Body of pancreas (tissue), 4 donors: ENCODE data around the gene BRME1.

ENCODE experiments used
- POLR2A ChIP-seq, 3 donors: fragments of 450-650 bp; IDR thresholded peaks; one replicate each; pipeline ENCODE4 v1.6.1; 2016; ENCODE audit warnings: antibody characterized with exemption in 3 of 3, mild to moderate bottlenecking in 2 of 3
- TF ChIP-seq, protein P1 (sequence below), 7 experiments: fragments of 450-650 bp in 4 of 7; fragments of 200-600 bp in 3 of 7; sonication (generic) in 3 of 7; IDR thresholded peaks; one replicate each; pipeline ENCODE4 v1.5.1; 2016 to 2019; ENCODE audit warnings: antibody characterized with exemption in 7 of 7

DNA sequence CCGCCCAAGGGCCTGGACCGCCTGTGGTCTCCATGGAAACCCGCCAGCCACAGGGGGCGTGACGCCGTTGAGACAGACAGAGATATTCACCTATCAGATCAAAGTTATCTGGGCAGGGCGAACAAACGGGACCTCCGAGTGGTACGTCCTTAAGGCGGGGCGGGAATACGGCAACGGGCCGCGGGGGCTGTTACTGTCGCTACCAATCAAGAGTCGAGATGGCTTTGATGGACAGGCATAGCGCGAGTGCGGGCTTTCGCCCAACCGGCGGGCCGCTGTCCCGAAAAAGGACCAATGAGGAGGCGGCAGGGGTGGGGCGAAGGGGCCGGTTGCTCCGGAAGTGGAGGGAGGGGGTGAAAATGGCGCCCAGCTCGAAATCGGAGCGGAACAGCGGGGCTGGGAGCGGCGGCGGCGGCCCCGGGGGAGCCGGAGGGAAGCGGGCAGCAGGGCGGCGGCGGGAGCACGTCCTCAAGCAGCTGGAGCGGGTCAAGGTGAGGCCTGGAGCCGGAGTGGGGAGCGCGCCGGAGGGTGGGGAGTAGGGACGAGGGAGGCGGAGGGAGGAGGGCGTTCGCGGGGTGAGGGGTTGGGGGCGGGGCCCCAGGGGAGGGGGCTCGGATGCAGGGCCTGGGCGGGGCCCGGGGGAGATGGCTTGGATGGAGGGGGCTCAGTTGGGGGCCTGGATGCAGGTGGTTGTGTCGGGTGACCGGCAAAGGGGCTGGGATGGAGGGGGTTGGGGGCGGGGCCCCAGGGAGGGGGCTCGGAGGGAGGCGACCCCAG lies 46.4 kb upstream of the BRME1 start, which contains the start of gene DCAF15:
- TF ChIP-seq, protein P1, sequence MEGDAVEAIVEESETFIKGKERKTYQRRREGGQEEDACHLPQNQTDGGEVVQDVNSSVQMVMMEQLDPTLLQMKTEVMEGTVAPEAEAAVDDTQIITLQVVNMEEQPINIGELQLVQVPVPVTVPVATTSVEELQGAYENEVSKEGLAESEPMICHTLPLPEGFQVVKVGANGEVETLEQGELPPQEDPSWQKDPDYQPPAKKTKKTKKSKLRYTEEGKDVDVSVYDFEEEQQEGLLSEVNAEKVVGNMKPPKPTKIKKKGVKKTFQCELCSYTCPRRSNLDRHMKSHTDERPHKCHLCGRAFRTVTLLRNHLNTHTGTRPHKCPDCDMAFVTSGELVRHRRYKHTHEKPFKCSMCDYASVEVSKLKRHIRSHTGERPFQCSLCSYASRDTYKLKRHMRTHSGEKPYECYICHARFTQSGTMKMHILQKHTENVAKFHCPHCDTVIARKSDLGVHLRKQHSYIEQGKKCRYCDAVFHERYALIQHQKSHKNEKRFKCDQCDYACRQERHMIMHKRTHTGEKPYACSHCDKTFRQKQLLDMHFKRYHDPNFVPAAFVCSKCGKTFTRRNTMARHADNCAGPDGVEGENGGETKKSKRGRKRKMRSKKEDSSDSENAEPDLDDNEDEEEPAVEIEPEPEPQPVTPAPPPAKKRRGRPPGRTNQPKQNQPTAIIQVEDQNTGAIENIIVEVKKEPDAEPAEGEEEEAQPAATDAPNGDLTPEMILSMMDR (IDR thresholded peaks at IDR 0.05): no peak
- TF ChIP-seq POLR2A (IDR thresholded peaks at IDR 0.05): peak in 2 of 3 donors; percentile 70 to 71
